Fibroblast of upper back skin (primary cell): ENCODE data around the gene PTCD1.
"Not testable (repeated sequence)": the region's sequence is repeated elsewhere in the genome, so short reads cannot be mapped to it uniquely, and the experiment has no call there.

Experiments used
- DNase-seq: peaks from one replicate; pipeline ENCODE4 v3.0.0-alpha.2; 2013

PTCD1 gene

DNA sequence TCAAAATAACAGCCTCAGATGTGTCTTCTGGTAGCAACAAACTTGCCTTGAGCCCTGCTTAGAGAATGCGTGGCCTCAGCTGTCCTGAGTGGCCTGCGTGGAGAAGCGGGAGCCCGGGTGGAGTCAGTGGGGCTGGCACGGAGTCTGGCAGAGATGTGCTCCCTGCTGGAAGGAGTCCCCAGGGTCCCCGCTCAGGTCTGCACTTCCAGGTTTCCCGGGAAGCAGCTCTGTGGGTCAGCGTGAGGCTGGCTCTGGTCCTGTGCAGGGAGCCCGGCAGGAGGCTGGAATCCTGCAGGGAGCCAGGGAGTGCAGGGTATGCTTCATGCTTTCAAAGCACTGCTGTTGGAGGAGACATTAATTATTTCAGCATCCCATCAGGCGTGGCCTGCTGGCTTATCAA, 10.3 kb upstream of the PTCD1 start:
- no peak for DNase-seq

DNA sequence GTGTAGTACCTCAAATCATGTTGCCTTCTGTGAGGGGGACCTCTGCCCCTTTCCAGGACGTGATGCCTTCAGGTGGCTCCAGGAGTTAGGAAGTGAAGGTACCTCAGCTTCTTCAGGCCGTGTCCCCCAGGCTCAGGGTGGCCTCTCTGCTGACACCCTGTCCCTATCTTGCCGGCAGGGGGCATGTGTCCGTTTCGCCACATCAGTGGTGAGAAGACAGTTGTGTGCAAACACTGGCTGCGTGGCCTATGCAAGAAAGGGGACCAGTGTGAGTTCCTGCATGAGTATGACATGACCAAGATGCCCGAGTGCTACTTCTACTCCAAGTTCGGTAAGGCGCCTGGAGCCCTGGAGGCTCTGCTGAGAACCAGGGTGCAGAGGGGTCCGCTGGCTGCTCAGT, 9.3 kb upstream of the PTCD1 start:
- DNase-seq, result no peak

GRCh38 chr7:99446096-99446495, 7.5 kb upstream of the PTCD1 start:
- DNase-seq, result no peak

- peak; percentile 41 for DNase-seq
Measured at GRCh38 chr7:99440195-99440594, 1.6 kb upstream of the PTCD1 start.

DNA sequence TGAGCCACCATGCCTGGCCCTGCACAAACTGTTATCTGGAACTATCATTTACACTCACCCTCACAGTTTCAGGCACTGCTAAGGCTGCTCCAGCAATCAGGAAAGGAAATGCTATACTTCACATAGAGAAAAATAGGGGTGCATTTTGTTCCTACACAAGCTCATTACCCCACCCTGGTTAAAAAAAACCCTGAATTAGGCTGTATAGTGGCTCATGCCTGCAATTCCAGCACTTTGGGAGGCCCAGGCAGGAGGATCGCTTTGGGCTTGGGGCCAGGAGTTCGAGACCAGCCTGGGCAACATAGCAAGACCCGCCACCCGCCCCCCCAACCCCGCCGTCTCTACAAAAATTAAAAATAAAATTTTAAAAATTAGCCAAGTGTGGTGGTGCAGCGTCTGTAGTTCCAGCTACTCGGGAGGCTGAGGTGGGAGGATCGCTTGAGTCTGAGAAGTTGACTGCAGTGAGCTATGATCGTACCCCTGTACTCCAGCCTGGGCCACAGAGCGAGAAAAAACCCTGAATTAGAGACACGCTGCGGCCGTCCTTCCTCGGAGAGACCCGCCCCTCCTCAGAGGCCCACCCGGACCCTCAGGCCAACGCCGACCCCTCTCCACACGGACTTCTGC, 539 bp downstream of the PTCD1 start:
- DNase-seq, result no peak

GRCh38 chr7:99433158-99433557, 5.4 kb downstream of the PTCD1 start:
- DNase-seq, result no peak

- DNase-seq, result not testable (repeated sequence)
Measured at GRCh38 chr7:99431756-99432540, 6.7 kb downstream of the PTCD1 start.

DNA sequence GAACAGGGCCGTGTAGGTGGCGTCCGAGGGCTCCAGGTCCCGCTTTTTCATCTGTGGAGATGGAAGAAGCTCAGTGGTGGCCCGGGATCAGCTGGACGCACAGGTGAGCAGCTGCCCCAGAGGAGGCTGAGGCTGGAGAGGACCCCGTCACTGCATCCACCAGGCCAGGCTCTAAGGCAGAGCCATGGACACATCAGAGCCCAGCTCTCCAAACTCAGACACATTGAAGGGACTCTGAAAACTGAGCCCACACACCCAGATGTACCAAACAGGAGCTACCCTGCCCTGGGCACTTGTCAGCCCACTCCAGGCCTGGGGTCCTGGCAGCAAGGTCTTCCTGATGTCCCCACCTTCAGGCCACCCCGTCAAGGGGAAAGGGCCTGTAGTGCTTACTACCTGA, 8.8 kb downstream of the PTCD1 start:
- no peak for DNase-seq

- DNase-seq, result no peak
Measured at GRCh38 chr7:99428972-99429566, 9.5 kb downstream of the PTCD1 start.

DNA sequence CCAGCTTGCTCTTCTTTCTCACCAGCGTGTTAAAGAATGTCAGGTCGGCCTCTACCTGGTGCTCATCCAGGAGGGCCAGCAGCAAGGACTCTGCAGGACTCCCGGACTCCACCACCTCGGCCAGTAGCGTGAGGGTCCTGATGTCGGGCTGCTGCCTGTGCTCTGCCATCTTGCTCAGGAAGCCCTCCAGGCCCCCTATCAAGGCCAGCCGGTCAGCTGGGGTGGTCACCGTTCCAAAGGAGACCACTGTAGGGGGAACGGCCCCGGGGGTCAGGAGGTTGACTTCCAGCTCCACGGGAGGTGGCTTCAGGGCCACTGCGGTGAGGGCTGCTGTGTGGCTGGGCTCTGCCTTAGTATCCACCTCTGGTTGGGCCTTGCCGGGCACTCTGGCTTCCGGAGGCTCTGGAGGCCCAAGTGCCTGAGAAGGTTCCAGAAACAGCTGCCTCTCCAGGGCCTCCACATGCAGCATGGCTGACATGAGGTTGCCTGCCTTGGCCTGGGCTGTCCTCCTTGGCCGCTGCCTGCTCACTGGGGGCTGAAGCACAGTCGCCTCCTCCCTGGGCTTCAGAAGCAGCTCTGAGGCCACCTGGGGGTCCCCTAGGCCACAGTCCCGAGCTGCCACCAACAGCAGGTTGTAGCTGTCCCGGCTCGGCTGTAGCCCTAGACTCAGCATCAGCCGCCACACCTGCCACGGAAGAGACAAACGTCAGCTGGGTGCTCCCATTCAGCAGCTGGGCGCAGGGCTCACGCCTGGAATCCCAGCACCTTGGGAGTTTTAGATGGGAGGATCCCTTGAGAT, 13.5 kb downstream of the PTCD1 start:
- no peak for DNase-seq

DNA sequence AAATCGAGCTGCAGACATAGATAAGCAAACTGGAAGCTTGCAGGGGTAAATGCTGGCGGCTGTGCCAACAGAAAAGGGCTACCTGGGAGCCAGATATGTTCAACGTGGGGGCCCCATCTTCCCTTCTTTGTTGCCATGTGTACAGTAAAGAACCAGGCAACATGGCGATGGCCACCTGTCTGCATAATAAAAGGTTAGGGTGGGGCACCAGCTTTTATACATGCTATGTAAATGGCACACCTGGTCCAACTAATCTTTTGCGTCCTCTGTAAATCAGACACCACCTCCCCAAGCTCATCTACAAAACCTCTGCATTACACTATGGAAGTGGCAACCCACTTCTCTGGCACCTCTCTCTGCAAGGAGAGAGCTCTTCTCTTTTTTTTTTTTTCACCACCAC, 16.0 kb downstream of the PTCD1 start:
- no peak for DNase-seq

DNA sequence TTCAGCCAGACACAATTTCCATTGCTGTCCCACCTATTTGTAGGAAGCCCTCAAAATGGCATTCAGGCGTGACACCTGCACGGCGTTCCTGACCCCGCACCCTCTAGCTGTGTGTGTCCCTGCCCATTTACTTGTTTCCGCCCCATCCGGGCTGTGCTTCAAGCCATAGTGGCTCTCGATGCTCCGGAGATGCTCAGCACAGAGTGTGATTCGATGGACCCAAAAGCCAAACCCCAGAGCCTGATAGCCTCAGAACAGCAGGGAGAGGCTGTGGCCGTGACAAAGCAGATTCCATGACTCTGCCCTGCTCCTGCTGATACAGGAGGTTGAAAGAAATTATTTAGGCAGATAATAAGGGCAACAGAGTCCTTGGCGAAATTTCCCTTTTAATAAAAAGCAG, 16.4 kb downstream of the PTCD1 start:
- no peak for DNase-seq

DNA sequence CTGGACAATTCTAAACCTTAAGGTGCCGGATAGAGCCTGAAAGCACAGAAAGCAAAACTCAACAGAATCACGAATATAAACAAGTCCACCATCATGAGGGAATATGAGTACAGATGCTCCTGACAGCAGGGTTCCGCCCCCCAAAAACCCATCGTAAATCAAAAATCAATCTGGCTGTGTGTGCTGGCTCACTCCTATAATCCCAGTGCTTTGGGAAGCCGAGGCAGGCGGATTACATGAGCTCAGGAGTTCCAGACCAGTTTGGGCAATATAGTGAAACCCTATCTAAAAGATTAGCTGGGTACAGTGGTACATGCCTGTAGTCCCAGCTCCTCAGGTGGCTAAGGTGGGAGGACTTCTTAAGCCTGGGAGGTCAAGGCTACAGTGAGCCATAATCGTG, 17.6 kb downstream of the PTCD1 start:
- DNase-seq, result no peak

DNA sequence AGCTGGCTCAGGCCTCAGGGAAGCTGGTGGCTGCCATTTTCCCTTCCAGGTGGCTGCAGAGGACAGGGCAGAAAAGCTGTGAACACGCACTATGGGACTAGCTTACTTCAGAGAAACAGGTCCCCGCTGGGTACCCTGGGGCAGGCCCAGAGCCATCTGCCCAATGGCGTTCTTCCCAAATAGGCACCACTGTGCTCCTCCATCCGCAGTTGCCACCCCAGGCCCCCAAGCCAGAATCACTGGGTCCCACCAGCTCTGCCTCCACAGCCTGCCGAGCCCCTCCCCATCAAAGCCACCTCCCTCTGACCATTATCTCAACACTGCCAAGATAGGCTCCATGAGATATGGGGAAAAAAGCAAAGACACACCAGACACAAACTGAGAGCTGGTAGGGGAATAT, 18.4 kb downstream of the PTCD1 start:
- no peak for DNase-seq

GRCh38 chr7:99419323-99420021, 19.1 kb downstream of the PTCD1 start:
- no peak for DNase-seq

DNA sequence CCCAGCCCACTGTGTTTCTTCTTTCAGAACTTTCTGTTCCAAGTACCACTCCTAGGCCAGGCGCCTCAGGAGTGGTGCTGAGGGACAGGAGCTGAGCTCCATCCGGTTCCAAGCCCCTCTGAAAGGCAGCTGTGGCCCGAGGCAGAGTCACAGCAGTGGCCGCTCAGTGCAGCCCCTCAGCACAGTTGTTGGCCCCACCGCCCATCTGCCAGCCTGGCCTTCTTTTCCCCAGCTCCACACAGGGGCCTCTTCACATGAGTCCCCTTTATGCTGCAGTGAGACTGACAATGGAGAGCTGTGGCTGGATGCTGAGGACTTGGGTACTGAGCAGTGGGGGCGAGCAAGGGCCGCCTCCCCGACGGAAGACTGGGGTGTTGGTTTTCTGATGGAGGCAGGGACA, 20.3 kb downstream of the PTCD1 start:
- DNase-seq, result no peak

- DNase-seq, result peak; percentile 38
Measured at GRCh38 chr7:99415513-99416127, 23.0 kb downstream of the PTCD1 start.

- no peak for DNase-seq
Measured at GRCh38 chr7:99410635-99411034, 28.0 kb downstream of the PTCD1 start.

GRCh38 chr7:99409806-99410205, 28.8 kb downstream of the PTCD1 start:
- DNase-seq, result no peak

GRCh38 chr7:99409192-99409572, 29.4 kb downstream of the PTCD1 start:
- no peak for DNase-seq

- peak; percentile 94 for DNase-seq
Measured at GRCh38 chr7:99408379-99409191, 30.0 kb downstream of the PTCD1 start, which contains the start of the genes BUD31 and PDAP1. BUD31 (plus strand) TSS chr7:99408969; CDS start chr7:99411093, 2,124 bp downstream. PDAP1 (minus strand) TSS chr7:99408597; CDS start chr7:99408548, 49 bp downstream.
